AML-193 (cell line): ENCODE measurements around the gene TSPAN16.

Experiments used
- DNase-seq, 2 experiments: peaks; one replicate each; lab custom pipeline; 2025; lab: John Stamatoyannopoulos, UW

Gene TSPAN16

DNA sequence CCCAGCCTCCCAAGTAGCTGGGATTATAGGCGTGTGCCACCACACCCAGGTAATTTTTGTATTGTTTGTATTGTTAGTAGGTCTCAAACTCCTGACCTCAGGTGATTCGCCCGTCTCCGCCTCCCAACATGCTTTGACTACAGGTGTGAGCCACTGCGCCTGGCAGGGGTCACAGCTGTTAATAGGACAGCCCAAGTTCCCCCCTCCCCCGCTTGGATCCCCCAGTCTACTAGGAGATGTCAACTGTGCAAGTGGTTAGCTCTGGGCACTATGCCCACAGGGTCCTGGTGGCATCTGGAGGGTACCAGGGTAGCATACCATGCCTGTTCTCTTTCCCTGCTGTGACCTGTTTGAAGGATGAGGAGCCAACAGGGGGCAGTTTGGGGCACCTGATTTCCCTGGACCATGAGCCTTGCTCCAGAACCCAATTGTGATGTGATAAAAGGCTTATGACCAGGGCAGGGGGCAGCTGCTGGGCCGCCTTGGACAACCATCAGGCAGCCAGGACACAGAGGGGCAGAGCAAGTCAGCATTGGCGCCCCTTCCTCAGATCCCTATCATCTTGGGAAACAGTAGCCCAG is at the start of gene TSPAN16:
Gene TSPAN16 (plus strand): TSS at position 496 of the 581 bp plus-strand sequence. CDS start 138 bp downstream, outside the sequence.
- no peak for DNase-seq

DNA sequence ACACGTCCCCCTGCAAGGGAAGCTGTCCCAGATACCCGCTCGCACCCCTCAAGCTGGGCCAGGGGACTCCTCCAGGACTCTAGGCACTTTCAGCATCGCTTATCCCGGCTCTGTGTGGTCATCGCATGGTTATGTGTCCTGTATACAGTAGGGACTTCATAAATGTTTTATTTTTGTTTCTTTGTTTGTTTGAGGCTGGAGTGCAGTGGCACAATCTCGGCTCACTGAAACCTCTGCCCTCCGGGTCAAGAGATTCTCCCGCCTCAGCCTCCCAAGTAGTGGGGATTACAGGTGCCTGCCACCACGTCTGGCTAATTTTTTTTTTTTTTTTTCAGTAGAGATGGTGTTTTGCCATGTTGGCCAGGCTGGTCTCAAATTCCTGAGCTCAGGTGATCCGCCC is 49.0 kb upstream of the TSPAN16 start:
- DNase-seq, result no peak

DNA sequence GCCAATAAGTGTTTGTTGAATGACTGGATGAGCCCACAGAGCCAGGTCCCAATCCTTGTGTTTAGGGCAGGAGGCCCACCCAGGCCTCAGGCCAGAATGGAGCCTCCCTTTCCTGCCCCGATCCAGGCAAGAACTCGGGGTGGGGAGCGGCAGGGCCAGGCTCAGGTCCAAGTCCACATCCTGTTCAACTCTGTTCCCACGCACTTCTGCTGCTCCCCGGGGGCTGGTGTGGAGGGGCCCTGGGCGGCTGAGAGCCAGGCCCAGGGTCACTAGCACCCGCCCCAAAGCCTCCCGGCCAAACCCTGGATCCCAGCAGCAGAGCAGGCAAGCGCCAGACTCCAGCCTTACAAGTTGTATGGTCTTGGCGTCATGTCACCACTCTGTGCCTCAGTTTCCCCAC is 48.6 kb upstream of the TSPAN16 start:
- no peak for DNase-seq

DNA sequence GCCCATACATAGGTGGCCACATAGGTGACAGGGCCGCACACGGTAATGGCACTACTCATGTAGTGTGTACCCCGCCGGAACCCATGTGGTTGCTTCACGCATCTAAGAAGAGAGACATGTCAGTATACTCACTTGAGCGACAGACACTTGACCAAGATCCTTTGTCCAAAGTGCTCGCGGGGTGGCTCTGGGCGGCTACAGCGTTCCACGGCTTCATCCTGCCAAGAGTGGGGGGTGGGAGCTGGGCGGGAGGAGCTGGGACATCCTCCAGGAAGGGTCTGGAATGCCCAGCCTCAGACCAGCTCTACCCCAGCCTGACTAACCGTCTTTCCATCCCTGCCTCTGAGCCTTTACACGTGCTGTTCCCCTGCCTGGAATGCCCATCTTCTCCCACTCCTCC is 48.0 kb upstream of the TSPAN16 start:
- DNase-seq, result no peak

DNA sequence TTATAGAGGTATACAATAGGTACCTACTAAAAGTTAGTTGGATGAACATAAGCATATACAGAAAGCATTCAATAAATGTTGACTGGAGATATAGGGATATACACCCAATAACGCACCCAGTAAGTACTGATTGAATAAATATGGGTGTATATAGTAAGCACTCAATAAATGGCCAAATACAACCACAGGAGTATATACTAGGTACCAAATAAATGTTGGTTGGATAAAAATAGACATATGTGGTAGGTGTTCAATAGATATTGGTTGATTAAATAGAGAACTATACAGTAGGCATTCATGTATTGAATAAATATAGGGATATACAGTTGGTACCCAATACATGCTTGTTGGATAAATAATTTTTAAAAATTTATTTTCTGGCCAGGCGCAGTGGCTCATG is 47.1 kb upstream of the TSPAN16 start:
- DNase-seq, result no peak

DNA sequence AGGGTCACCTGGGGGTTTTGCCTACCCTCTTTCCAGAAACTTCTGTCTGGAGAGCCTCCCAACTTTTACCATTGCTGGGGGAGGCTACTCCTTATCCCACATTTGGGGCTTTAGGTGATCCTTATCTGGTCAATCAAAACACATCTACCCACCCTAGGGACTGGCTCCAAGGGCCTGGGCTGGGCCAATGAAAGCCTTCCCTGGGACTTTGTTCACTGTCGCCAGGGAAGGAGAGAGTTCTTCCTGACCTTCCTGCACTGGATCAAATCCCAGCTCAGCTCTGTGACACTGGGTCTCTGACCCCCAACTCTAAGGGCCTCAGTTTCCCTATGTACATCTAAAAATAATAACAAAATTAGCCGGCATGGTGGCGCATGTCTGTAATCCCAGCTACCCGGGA is 44.7 kb upstream of the TSPAN16 start:
- no peak for DNase-seq

- DNase-seq, result no peak
Measured at GRCh38 chr19:11251650-11252314, 44.2 kb upstream of the TSPAN16 start.

GRCh38 chr19:11252665-11253355 is 43.1 kb upstream of the TSPAN16 start:
- no peak for DNase-seq

DNA sequence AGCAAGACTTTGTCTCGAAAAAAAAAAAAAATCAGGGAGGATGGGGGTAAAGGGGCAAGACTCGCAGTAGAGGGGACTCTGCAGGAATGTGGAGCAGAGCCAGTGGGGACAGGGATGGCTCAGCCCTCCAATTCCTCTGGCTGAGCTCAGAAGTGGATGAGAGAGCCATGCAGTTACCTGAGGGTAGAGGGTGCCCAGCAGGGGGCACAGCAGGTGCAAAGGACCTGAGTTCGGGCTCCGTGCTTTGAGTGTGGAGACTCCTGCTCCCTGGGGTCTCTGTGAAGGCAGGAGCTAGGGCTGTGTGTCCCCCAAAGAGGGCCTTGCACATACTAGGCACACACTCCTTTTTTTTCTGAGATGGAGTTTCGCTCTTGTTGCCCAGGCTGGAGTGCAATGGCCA is 41.3 kb upstream of the TSPAN16 start:
- DNase-seq, result no peak

DNA sequence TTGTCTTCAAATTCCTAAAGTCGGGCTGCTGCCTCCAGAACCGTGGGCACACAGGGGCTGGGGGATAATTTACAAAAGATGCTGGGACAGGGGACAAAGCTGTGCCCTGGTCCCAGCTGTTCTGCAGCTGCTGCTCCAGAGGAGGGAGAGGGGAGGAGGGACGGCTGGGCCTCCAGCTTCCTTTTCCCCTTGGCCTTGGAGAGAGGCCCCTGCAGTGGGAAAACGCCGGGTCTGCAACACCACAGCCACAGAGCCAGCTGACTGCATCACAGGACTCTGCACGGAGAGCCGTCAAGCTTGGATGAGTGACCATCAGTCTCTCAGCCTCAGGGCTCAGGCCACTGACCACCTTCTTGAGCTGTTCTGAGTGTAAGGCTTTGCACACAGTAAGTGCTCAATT is 39.8 kb upstream of the TSPAN16 start:
- no peak for DNase-seq

GRCh38 chr19:11257846-11258380 is 38.0 kb upstream of the TSPAN16 start:
- DNase-seq, result no peak

- no peak for DNase-seq
Measured at GRCh38 chr19:11260996-11261395, 35.0 kb upstream of the TSPAN16 start.

GRCh38 chr19:11261431-11261970 is 34.5 kb upstream of the TSPAN16 start:
- no peak for DNase-seq

DNA sequence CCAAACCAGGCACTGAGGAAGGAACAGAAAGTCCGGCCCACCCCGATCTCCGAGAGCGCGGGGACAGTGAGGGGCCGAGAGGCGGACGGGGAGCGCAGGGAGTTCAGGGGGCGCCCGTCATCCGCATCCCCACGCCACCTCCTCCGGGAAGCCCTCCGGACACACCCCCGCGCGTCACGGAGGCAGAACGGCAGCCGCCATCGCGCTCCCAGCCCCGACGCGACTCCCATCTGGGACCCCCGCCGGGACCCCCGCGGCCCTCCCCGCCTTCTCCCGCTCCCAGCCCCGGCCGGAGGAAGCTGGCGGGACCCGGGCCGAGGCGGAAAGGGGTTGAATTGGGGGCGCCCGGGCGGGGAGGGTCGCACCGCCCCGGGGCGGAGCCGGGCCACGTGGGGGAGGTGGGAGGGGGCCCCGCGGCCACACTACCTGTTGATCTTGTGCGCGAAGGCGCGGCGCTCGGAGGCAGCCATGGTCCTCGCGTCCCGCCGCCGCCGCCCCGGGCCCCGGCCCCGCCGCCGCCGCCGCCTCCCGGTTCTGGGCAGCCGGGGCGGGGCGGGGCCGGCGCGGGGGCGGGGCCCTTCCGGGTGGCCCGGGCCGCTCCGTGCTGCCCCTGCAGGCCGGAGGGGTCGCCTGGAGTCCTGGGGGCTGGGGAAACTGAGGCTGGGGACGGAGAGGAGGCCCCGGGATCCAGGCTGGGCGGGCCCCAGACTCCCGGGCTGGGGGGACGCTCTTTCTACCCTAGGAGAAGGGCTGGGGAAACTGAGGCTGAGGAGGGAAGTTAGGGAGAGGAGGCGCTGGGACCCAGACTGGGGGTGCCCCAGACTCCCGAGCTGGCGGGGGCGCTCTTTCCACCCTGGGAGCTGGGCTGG is 33.8 kb upstream of the TSPAN16 start, which contains the start of gene DOCK6:
Gene DOCK6 (minus strand): TSS at position 554 of the 869 bp plus-strand sequence. CDS start 84 bp downstream, at position 470.
- no peak for DNase-seq

GRCh38 chr19:11263726-11264125 is 32.2 kb upstream of the TSPAN16 start:
- DNase-seq, result no peak

- no peak for DNase-seq
Measured at GRCh38 chr19:11264452-11265176, 31.3 kb upstream of the TSPAN16 start.

DNA sequence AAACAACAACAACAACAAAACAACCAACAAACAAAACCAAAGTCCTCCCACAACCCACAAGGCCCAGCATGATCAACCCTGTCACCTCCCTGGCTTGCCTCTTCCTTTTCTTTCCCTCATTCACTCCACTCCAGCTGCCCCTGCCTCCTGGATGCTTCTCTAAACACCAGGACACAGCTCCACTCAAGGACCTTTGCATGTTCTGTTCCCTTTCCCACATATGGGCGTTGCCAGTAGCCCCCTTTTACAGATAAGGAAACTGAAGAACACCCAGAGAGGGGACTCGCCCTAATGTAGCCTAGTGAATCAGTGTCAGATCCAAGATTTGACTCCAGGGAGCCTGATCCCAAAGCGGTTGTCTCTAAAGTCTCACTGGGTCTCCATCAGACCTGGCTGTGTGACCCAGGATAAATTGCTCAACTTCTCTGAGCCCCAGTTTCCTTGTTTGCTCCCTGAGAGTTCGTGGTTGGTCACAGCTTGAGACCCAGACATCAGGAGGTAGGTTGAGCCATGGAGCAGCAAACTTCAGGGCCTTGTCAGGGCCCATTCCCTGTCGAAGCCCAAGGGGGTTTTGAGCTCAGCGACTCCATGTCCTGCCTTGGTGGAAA is 30.7 kb upstream of the TSPAN16 start:
- no peak for DNase-seq

DNA sequence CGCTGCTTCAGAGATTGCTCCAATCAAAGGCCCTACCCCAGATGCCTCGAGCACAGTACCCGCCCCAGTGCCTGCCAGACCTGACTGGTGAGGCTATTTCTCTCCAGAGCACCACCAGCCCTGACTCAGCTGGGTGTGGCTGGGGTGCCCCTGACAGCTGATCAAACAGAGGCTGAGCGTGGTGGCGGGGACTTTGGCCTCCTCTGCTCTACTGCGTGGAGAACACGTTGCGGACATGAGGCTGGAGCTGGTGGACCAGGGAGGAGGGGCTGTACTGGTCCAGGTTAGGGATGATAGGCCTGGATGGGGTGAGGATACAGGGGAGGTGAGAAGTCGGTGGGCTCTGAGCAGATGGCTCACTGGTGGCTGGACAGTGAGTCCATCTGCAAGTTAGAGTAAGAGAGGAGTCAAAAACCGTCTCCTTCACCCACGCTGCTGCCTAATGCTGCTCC is 30.1 kb upstream of the TSPAN16 start:
- DNase-seq, result no peak

DNA sequence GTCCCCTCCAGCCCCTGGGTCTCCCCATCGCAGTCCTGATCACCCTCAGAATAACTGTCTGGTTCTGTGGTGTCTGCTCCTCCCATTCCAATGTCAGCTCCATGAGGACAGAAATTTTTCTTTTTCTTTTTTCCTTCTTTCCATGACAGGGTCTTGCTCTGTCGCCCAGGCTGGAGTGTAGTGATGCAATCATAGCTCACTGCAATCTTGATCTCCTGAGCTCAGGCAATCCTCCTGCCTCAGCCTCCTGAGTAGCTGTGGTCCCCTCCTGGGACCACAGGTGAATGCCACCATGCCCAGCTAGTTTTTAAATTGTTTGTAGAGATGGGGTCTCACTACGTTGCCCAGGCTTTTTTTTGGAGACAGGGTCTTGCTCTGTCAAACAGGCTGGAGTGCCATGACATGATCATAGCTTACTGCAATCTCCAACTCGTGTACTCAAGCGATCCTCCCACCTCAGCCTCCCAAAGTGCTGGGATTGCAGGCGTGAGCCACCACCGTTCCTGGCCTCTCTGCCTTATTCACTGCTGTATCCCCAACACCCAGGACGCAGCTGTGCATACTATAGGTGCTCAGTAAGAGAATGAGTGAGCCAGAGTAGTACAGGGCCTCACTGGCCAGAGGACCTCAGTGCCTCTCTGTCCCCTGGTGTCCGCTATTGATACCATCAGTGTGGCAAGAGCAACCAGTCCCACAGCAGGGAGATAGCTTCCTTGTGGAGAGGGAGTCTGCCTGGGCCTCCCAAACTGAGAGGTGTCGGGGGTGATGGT is 28.5 kb upstream of the TSPAN16 start:
- DNase-seq, result no peak

DNA sequence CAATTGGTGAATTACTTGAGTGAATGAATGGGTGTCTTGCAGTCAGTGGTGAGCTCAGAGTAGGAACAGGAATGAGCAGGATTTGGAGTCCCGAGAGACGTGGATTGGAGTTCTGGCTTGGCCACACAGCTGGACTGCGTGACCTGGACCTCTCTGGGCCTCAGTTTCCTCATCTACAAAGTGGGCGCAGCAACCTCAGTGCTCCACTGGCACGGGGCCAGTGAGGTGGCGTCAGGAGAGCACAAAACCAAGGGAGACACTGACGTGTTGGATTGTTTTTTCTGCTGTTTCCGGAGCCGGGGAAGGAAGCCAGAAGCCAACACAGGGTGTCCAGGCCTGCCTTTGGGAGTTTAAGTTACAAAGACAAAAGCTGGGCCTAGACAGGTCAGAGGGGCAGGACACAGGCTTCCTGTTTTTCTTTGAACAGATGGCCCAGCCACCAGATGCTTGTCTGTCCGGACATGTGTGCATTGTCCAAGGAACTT is 27.1 kb upstream of the TSPAN16 start:
- DNase-seq, result no peak
